HG02588 (cell line): ENCODE results near the gene ST6GALNAC3.

Experiments used
- ATAC-seq: cut with Tn5 transposase; IDR thresholded peaks from one replicate; pipeline ENCODE4 v1.9.1; 2021; ENCODE audit warnings: mild to moderate bottlenecking, moderate library complexity; ENCODE audit not compliant: unreplicated experiment

Gene ST6GALNAC3

GRCh38 chr1:76186554-76187170, 112.1 kb downstream of the ST6GALNAC3 start:
- ATAC-seq = no peak

DNA sequence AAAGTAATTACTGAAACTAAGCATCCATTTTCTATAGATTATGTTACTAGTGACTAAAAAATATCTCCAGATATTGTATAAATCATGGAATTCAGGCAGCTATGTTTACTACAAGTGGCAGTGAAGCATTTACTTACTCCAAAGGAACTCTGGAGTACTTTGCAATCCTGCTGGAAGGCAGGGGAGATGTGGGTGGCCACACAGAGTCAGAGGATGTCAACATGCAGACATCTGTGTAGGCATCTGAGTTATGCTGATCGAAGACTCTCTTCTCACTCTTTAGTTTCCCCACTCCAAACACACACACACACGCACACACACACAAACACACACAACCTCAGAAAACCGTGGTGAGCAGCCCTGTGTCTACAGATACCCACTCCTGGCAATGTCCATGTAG, 112.9 kb downstream of the ST6GALNAC3 start:
- no peak for ATAC-seq

- ATAC-seq = no peak
These were observed 114.8 kb downstream of the ST6GALNAC3 start for GRCh38 chr1:76189310-76189709.

DNA sequence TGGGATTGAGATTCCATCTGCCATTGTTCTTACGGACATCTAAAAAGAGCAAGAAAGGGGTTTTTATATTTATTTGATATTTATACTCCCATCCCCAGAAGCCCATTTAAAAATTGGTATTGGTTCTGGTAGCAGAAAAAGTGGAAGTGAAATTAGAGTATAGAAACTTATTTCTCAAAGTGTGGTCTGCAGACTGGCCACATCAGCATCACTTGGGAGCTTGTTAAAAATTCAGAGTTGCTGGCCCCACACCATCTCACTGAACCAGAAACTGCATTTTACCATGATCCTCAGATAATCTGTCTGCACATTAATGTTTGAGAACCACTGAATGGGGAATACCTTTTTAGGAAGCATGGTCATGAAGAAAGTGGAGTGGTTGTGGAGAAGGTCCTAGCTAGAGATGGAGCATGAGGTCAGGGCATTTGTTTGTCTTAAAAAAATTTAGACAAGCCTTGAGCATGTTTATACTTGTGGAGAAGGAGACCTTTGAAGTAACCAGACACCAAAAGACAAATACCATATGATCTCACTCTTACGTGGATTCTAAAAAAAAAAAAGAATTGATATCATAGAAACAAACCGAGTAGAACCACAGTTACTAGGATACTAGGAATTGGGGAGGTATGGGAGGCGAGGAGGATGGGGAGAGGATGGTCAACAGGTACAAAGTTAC, 116.3 kb downstream of the ST6GALNAC3 start:
- ATAC-seq = no peak

GRCh38 chr1:76191561-76191960, 117.0 kb downstream of the ST6GALNAC3 start:
- no peak for ATAC-seq

DNA sequence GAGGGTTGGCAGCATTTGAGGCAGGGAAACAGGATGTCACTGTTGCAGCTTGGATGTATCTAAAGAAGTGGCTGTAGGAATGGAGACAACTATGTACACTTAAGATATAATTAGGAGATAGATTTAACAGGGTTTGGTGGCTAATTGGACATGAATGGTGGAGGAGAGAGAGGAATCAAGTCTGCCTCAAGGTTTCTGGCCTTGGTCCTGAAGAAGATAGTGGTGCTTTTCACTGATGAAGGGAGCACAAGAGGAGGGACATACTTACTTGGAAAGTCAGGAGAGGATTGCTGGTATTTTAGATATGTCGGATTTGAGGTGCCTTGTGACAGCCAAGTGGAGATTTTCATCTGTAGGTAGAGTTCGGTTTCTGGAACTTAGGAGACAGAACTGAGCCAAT, 123.9 kb downstream of the ST6GALNAC3 start:
- ATAC-seq = no peak

DNA sequence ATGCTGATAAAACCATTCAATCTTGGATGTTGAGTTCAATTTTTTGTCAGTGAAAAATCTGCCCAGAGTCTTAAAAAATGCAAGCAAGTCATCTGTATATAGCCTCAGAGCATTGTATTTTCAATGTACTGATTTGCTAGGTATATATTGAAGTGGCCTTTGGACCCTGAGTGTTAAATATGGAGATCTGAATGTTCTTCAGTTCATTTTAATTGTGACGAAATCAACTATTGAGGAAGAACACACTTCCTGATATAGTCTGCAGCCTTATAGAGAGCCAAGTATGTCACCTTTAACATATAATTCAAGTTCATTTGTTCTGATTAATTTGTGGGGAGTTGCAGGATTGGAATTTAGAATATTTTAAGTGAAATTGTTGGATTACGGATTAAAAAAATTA, 128.1 kb downstream of the ST6GALNAC3 start:
- ATAC-seq = no peak

DNA sequence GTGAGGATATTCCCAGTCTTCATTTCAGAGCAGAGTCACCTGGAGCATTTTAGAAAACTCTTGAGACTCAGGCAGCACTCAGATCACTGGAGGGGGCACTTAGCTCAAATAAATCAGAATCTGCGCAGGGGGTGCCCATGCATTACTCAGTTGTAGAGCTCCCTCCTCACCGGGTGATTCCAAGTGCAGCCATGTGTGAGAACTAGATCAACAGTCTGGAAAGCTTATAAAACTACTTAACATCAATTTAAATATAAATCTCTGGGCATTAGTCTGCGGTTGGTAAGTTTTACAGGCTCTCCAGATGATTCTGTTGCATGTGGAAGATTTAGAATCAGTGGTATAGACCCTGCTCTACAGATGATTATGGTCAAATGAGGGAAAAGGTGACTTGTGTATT, 128.6 kb downstream of the ST6GALNAC3 start:
- ATAC-seq = no peak

- no peak for ATAC-seq
These were observed 134.7 kb downstream of the ST6GALNAC3 start for GRCh38 chr1:76209238-76209637.

GRCh38 chr1:76209648-76210047, 135.1 kb downstream of the ST6GALNAC3 start:
- ATAC-seq = no peak

DNA sequence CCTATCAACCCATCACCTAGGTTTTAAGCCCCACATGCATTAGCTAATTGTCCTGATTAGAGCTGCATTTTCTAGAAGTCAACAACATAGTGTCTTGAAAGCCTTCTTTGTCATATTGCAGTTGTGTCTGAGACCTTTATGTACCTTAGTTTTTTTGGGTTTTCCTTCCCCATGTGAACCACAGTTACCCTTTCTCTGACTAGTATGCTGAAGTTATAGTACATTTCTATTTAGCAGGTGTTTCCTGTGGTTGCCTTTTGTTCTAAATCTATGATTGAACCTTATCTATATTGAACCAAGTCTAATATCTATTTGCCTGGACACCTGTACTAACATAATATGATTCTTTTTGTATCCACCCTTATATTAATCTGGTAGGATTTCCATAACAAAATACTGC, 135.6 kb downstream of the ST6GALNAC3 start:
- no peak for ATAC-seq

GRCh38 chr1:76218888-76219287, 144.3 kb downstream of the ST6GALNAC3 start:
- ATAC-seq = no peak

DNA sequence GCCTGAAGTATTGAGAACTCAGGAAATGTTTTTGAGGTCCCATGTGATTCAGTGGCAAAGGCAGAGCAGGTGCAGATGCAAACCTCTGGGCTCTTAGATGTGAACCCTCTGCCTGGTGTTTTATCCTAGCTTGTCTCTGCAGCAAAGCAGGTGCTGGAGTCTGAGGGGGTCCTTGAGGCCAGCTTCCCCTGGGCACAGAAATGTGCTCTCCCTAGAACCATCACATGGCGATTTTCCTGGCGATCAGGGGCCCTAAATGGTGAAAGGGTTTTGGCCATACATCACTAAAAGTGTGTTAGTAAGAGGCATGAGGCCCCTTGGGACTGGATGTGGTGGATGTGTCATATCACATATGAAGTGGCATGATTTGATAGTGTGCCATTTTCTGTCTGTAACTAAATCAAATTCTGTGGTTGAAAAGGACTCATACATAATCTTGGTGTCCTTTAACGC, 144.8 kb downstream of the ST6GALNAC3 start:
- no peak for ATAC-seq

DNA sequence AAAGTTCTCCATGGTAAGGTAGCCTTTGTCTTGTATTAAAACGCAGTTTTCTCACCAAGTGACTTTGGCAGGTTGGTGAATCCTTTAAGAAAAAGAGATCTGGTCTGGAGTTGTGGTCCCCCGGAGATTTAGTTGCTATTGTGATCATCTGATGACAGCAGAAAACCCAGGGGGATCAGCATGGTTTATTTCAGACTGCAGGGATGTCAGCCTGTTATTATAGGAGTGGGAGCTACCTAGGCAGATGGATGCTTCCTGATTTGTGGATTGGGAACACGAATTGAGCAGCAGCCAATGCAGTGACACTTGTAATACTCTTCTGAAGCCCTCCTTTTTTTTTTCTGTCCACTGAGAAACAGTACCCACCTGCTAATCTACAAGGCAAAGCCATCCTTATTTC, 150.2 kb downstream of the ST6GALNAC3 start:
- ATAC-seq = no peak

GRCh38 chr1:76225526-76225925, 151.0 kb downstream of the ST6GALNAC3 start:
- no peak for ATAC-seq

- ATAC-seq = no peak
These were observed 153.1 kb downstream of the ST6GALNAC3 start for GRCh38 chr1:76227621-76228020.

DNA sequence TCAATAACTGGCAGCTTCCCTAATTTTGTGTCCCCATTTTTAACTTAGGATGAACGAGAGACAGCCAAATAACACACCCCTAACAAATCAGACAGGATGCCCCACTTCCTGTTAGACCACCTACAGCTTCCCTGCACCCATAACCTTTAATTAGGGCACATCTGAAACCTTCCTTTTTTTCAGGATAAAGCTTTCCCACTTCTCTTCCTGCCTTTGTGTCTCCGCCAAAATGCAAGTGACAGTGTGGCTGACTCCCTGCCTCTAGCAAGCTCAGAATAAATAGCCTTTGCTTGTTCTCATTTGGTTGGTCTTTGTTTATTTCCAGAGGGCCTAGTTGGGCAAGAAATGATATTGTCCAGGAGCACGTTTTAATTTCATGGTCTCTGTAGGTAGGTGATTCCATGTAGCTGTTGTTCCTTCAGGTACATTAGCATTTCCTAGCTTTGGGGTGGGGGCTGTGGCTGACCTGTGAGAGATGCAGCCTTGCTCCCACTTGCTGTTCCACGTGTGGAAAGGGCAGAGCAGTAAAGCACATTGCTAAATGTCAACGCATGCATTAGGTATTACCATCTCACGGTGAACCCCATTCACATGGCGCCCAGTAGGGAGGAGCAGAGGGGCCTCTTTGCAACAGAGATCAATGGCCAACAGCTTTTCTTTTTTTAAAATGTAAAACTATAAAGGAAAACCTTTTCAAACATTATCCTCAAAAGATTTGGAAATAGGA, 154.9 kb downstream of the ST6GALNAC3 start:
- no peak for ATAC-seq

DNA sequence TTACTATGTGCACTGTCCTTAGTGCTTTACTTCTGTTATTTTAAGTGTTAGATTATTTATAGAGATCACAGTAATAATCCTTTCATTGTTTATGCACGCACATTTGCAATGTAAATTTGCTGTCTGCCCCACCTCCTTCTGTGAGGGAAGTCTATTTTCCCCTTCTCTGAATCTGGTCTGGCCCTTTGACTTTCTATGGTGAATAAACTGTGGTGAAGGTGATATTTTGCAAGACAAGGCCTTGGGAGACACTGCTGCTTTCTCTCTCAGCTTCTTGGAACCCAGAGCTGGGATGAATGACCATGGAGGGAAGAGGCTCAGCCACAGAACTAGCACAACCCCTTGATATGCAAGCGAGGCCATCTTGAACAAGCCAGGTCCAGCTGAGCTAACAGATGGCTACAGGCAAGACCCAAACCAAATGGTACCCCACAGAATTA, 156.3 kb downstream of the ST6GALNAC3 start:
- no peak for ATAC-seq

DNA sequence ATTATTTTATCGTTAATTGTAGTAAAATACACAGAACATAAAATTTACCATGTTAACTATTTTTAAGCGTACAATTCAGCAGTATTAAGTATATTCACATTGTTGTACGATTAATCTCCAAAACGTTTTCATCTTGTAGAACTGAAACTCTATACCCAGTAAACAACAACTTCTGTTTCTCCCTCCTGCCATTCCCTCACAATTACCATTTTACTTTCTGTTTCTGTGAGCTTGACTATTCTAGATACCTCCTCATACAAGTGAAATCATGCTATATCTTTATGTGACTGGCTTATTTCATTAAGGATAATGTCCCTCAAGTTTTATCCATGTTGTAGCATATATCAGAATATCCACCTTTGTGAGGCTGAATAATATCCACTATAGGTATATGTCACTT, 156.8 kb downstream of the ST6GALNAC3 start:
- no peak for ATAC-seq

GRCh38 chr1:76232666-76233065, 158.1 kb downstream of the ST6GALNAC3 start:
- ATAC-seq = no peak

- ATAC-seq = no peak
These were observed 159.5 kb downstream of the ST6GALNAC3 start for GRCh38 chr1:76234061-76234460.

DNA sequence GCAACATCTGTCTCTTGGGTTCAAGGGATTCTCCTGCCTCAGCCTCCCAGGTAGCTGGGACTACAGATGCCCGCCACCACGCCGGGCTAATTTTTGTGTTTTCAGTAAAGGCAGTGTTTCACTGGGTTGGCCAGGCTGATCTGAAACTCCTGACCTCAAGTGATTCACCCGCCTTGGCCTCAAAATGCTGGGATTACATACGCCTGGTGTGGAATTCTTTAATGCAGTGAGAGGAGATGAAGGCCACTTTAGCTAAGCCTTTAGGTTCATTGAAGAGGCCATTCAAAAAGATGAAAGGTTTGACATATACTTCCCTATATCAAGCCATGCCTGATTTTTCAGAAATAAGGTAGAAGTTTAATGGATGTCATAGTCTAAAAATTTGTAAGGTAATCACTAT, 162.7 kb downstream of the ST6GALNAC3 start:
- ATAC-seq = no peak
